Ovary (tissue), 3 donors: ENCODE results near the gene TBX6.

ENCODE experiments used
- POLR2A ChIP-seq: fragments of 450-650 bp; IDR thresholded peaks from one replicate; pipeline ENCODE4 v1.6.1; 2017; ENCODE audit warnings: antibody characterized with exemption, mild to moderate bottlenecking, moderate library complexity
- TF ChIP-seq, protein P1 (sequence below), 3 donors: fragments of 450-650 bp in 2 of 3; fragments of 200-600 bp in 1 of 3; IDR thresholded peaks; one replicate each; pipeline versions ENCODE4 v1.5.1 to v1.8.0; 2016 to 2022; ENCODE audit warnings: antibody characterized with exemption in 3 of 3, mild to moderate bottlenecking in 1 of 3
- donor health status: DM: no; HTN: no; CAD: no.

DNA sequence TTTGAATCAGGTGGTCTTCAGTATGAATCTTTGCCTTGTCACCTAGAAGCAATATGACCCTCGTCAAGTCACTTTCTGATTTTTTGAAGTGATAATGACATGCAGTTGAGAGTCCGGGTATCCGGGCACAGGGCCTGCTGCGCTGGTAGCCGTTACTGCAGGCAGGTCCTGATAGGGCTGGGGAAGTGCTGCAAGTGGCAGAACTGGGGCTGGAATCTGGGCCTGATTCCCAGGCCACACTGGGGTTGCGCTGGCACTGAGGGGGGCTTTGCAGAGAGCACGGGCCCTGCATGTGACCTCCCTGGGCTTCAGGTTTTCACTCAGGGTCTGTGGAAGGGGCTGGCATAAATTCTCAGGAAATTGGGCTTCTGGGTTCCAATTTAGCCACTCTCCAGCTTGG lies 13.0 kb downstream of the TBX6 start:
- TF ChIP-seq, protein P1, sequence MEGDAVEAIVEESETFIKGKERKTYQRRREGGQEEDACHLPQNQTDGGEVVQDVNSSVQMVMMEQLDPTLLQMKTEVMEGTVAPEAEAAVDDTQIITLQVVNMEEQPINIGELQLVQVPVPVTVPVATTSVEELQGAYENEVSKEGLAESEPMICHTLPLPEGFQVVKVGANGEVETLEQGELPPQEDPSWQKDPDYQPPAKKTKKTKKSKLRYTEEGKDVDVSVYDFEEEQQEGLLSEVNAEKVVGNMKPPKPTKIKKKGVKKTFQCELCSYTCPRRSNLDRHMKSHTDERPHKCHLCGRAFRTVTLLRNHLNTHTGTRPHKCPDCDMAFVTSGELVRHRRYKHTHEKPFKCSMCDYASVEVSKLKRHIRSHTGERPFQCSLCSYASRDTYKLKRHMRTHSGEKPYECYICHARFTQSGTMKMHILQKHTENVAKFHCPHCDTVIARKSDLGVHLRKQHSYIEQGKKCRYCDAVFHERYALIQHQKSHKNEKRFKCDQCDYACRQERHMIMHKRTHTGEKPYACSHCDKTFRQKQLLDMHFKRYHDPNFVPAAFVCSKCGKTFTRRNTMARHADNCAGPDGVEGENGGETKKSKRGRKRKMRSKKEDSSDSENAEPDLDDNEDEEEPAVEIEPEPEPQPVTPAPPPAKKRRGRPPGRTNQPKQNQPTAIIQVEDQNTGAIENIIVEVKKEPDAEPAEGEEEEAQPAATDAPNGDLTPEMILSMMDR (IDR thresholded peaks at IDR 0.05): no peak
- TF ChIP-seq POLR2A: no peak
